ENCODE results near the gene GMDS. TPM values are rescaled to one million over a fixed set of nuclear protein-coding genes. Genes with fewer than 3 reads are reported as not detected.

The GMDS gene
- total RNA-seq, 1 experiment from 2014 or later = 35.0 TPM

GRCh38 chr6:2063547-2063946 lies 181.9 kb downstream of the GMDS start:
- Mint-ChIP-seq H3K4me3 (no peak overlapping the region), H3K9me3 (peaks cover 10% of the 10 kb centered on the region), H3K27ac (no peak overlapping the region), H3K36me3 (0 out of 2 replicates have a peak, but pooled peaks cover 2% of the 10 kb centered on the region), H3K4me1 (peaks cover 14% of the 10 kb centered on the region), H3K27me3 (ENCODE audit: low read depth) (no peaks in the 10 kb centered on the region)
- ChIA-PET CTCF (no interaction called here), POLR2A (no interaction called here)
- no peak for ATAC-seq
- TF ChIP-seq CTCF (IDR thresholded peaks at IDR 0.05) = no peak
- no peak for TF ChIP-seq ZNF532 (CRISPR knock-in tag; IDR thresholded peaks at IDR 0.05; ENCODE audit: borderline replicate concordance)
- no peak for TF ChIP-seq CDX4 (CRISPR knock-in tag; IDR thresholded peaks at IDR 0.05; ENCODE audit: borderline replicate concordance)
- no peak for TF ChIP-seq CBFB (CRISPR knock-in tag; IDR thresholded peaks at IDR 0.05; ENCODE audit: low read depth)
- TF ChIP-seq ATF6 (CRISPR knock-in tag; IDR thresholded peaks at IDR 0.05) = no peak
- TF ChIP-seq ZNF121 (CRISPR knock-in tag; IDR thresholded peaks at IDR 0.05) = no peak
- no peak for TF ChIP-seq ATF3 (CRISPR knock-in tag; conservative IDR thresholded peaks at IDR 0.05)
- TF ChIP-seq KAT7 (CRISPR knock-in tag; IDR thresholded peaks at IDR 0.05; ENCODE audit: borderline replicate concordance) = no peak
- TF ChIP-seq MLX (CRISPR knock-in tag; IDR thresholded peaks at IDR 0.05) = no peak
- TF ChIP-seq PREB (CRISPR knock-in tag; IDR thresholded peaks at IDR 0.05; ENCODE audit: borderline replicate concordance) = no peak
- TF ChIP-seq RELA (CRISPR knock-in tag; IDR thresholded peaks at IDR 0.05; ENCODE audit: borderline replicate concordance) = no peak
- TF ChIP-seq ZNF138 (CRISPR knock-in tag; conservative IDR thresholded peaks at IDR 0.05) = no peak
- TF ChIP-seq ATF2 (CRISPR knock-in tag; IDR thresholded peaks at IDR 0.05; ENCODE audit: borderline replicate concordance, low read depth) = no peak
- no peak for TF ChIP-seq IRF2 (CRISPR knock-in tag; IDR thresholded peaks at IDR 0.05; ENCODE audit: borderline replicate concordance, low read depth)
- no peak for TF ChIP-seq FOXK1 (CRISPR knock-in tag; IDR thresholded peaks at IDR 0.05)
- no peak for TF ChIP-seq E2F5 (CRISPR knock-in tag; IDR thresholded peaks at IDR 0.05)
- no peak for DNase-seq (ENCODE audit: low spot score)

All from WTC11 (cell line).